OCI-LY7 (cell line): ENCODE measurements around the gene AOC2. TPM values are rescaled to one million over a fixed set of nuclear protein-coding genes. Genes with fewer than 3 reads are reported as not detected.

Source experiments
- BruUV-seq: library from RNA; stranded (reverse); fragments of 400-500 nt; replicated peaks from 2 replicates; lab custom pipeline; 2021; lab: Mats Ljungman, UMichigan
- CTCF ChIA-PET: fragments of 300-600 bp; sonication (Branson Sonifier 250); formaldehyde crosslinking; loops from one replicate; lab custom pipeline; 2022; ENCODE audit warnings: antibody characterized with exemption; ENCODE audit not compliant: unreplicated experiment; lab: Charles Lee
- POLR2A ChIA-PET: fragments of 300-600 bp; sonication (Branson Sonifier 250); formaldehyde crosslinking; loops from one replicate; lab custom pipeline; 2022; ENCODE audit warnings: antibody characterized with exemption; lab: Charles Lee
- DNase-seq: peaks from one replicate; pipeline ENCODE4 v3.0.0-alpha.2; 2015; ENCODE audit warnings: low spot score
- H2AFZ ChIP-seq: fragments of 200-600 bp; sonication (generic), shearing (Covaris generic); 2 replicates; pipeline ENCODE4 v1.6.1; 2014; ENCODE audit warnings: mild to moderate bottlenecking, antibody characterized with exemption, low read length, moderate library complexity
- H3K27ac ChIP-seq: fragments of 200-600 bp; sonication (generic); 2 replicates; pipeline ENCODE4 v1.5.1; 2014; ENCODE audit warnings: mixed run types, low read depth, mild to moderate bottlenecking, moderate library complexity, low read length, inconsistent platforms; ENCODE audit not compliant: poor library complexity, severe bottlenecking
- H3K36me3 ChIP-seq: fragments of 200-600 bp; sonication (generic); 2 replicates; pipeline ENCODE4 v1.6.1; 2014; ENCODE audit warnings: mild to moderate bottlenecking, antibody characterized with exemption, low read length, moderate library complexity, mixed read lengths; ENCODE audit not compliant: insufficient read depth
- H3K4me1 ChIP-seq: fragments of 200-600 bp; sonication (generic); 2 replicates; pipeline ENCODE4 v1.5.1; 2014; ENCODE audit warnings: mild to moderate bottlenecking, low read length; ENCODE audit not compliant: insufficient read depth, poor library complexity, severe bottlenecking
- H3K4me2 ChIP-seq: fragments of 200-600 bp; sonication (generic); 2 replicates; pipeline ENCODE4 v1.6.1; 2014; ENCODE audit warnings: mild to moderate bottlenecking, low read length
- H3K4me3 ChIP-seq: fragments of 200-600 bp; sonication (generic); 2 replicates; pipeline ENCODE4 v1.5.1; 2014; ENCODE audit warnings: mild to moderate bottlenecking, low read depth, low read length; ENCODE audit not compliant: poor library complexity, severe bottlenecking
- H3K79me2 ChIP-seq: fragments of 200-600 bp; sonication (generic); 2 replicates; pipeline ENCODE4 v1.6.1; 2016; ENCODE audit warnings: low read depth, mild to moderate bottlenecking, low read length, moderate library complexity, mixed read lengths; ENCODE audit not compliant: insufficient read depth
- H3K9me2 ChIP-seq: fragments of 200-600 bp; sonication (generic); 2 replicates; pipeline ENCODE4 v1.6.1; 2016; ENCODE audit warnings: mild to moderate bottlenecking, low read length, mixed read lengths; ENCODE audit not compliant: insufficient read depth
- H3K9me3 ChIP-seq: fragments of 200-600 bp; sonication (generic); 2 replicates; pipeline ENCODE4 v1.6.1; 2014; ENCODE audit warnings: mild to moderate bottlenecking, mixed run types, low read length, mixed read lengths
- H4K20me1 ChIP-seq: fragments of 200-600 bp; sonication (generic); 2 replicates; pipeline ENCODE4 v1.6.1; 2014; ENCODE audit warnings: mild to moderate bottlenecking, antibody characterized with exemption, low read length, moderate library complexity, mixed read lengths; ENCODE audit not compliant: insufficient read depth
- CTCF ChIP-seq: fragments of 200-600 bp; sonication (generic); conservative IDR thresholded peaks from 2 replicates; pipeline ENCODE4 v1.5.1; 2014; ENCODE audit warnings: mild to moderate bottlenecking, antibody characterized with exemption, low read length, moderate library complexity, mixed read lengths
- EZH2phosphoT487 ChIP-seq: fragments of 200-600 bp; sonication (generic); IDR thresholded peaks from 2 replicates; pipeline ENCODE4 v1.6.1; 2018; ENCODE audit warnings: low read depth, borderline replicate concordance, mild to moderate bottlenecking, mixed run types, antibody characterized with exemption, low read length, moderate library complexity, mixed read lengths
- intact Hi-C: fragments of 100-400 bp; cut with micrococcal nuclease; formaldehyde crosslinking; loops from one replicate; pipeline ENCODE4 v1.10.0; 2022; ENCODE audit not compliant: unreplicated experiment
- total RNA-seq, 2 experiments: library from RNA; depleted of rRNA in 1 of 2; stranded (reverse); fragments of >200 nt in 1 of 2; shearing (Covaris generic) in 1 of 2; gene quantifications; 2 replicates each; pipeline ENCODE4 v1.2.3, GENCODE V29; 2014 to 2022

The AOC2 gene
- total RNA-seq, 2 experiments from 2014 or later: 3.3 to 5.4 TPM

GRCh38 chr17:42806249-42806648 is 38.1 kb upstream of the AOC2 start:
- Histone ChIP-seq H3K4me3 (no peak overlapping the region), H3K9me3 (no peaks in the 10 kb centered on the region), H3K4me2 (no peak overlapping the region), H2AFZ (no peak overlapping the region), H3K79me2 (no peaks in the 10 kb centered on the region), H3K36me3 (peaks cover 28% of the 10 kb centered on the region), H3K4me1 (no peaks in the 10 kb centered on the region), H3K27ac (no peak overlapping the region), H4K20me1 (no peaks in the 10 kb centered on the region), H3K9me2 (no peaks in the 10 kb centered on the region)
- no TSS peak for BruUV-seq
- intact Hi-C loops: no loop called here
- no peak for DNase-seq
- TF ChIP-seq EZH2phosphoT487: no peak
- TF ChIP-seq CTCF: no peak
- CTCF ChIA-PET: interaction anchor here (0.6 kb wide), 1 partner anchor 32 kb away, joined by 3 read pairs; no protein-coding TSS in a partner anchor
- POLR2A ChIA-PET: interaction anchor here (0.6 kb wide), 1 partner anchor 130 kb away, joined by 3 read pairs; no protein-coding TSS in a partner anchor

- ChIA-PET CTCF (no interaction called here), POLR2A (no interaction called here)
- Histone ChIP-seq H2AFZ (no peak overlapping the region), H3K4me3 (no peak overlapping the region), H3K36me3 (peaks cover 46% of the 10 kb centered on the region), H3K4me2 (no peak overlapping the region), H4K20me1 (no peaks in the 10 kb centered on the region), H3K9me3 (no peaks in the 10 kb centered on the region), H3K79me2 (no peaks in the 10 kb centered on the region), H3K27ac (no peak overlapping the region), H3K4me1 (no peaks in the 10 kb centered on the region), H3K9me2 (no peaks in the 10 kb centered on the region)
- no TSS peak for BruUV-seq
- no peak for DNase-seq
- TF ChIP-seq EZH2phosphoT487 (no peak), CTCF (no peak)
- intact Hi-C loops: no loop called here
Measured at GRCh38 chr17:42809250-42809649, 35.1 kb upstream of the AOC2 start.

- TF ChIP-seq CTCF: no peak
- TF ChIP-seq EZH2phosphoT487: no peak
- BruUV-seq: no TSS peak
- Histone ChIP-seq H3K4me1 (no peaks in the 10 kb centered on the region), H3K36me3 (peaks cover 88% of the 10 kb centered on the region), H3K4me3 (no peak overlapping the region), H3K27ac (no peak overlapping the region), H3K79me2 (no peaks in the 10 kb centered on the region), H3K9me2 (no peaks in the 10 kb centered on the region), H4K20me1 (no peaks in the 10 kb centered on the region), H2AFZ (no peak overlapping the region), H3K4me2 (no peak overlapping the region), H3K9me3 (no peaks in the 10 kb centered on the region)
- CTCF ChIA-PET: no interaction called here
- POLR2A ChIA-PET: no interaction called here
- DNase-seq: no peak
- intact Hi-C loops: no loop called here
Measured at GRCh38 chr17:42814633-42815399, 29.6 kb upstream of the AOC2 start.
